Measurements from ENCODE around the gene OR8K5. TPM values are rescaled to one million over a fixed set of nuclear protein-coding genes. Genes with fewer than 3 reads are reported as not detected.

The OR8K5 gene, protein sequence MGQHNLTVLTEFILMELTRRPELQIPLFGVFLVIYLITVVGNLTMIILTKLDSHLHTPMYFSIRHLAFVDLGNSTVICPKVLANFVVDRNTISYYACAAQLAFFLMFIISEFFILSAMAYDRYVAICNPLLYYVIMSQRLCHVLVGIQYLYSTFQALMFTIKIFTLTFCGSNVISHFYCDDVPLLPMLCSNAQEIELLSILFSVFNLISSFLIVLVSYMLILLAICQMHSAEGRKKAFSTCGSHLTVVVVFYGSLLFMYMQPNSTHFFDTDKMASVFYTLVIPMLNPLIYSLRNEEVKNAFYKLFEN
- total RNA-seq: not detected
- not detected for polyA plus RNA-seq
- long read RNA-seq, donor 1: 0 reads
- long read RNA-seq, donor 2: 0 reads
- long read RNA-seq, donor 3: 0 reads

DNA sequence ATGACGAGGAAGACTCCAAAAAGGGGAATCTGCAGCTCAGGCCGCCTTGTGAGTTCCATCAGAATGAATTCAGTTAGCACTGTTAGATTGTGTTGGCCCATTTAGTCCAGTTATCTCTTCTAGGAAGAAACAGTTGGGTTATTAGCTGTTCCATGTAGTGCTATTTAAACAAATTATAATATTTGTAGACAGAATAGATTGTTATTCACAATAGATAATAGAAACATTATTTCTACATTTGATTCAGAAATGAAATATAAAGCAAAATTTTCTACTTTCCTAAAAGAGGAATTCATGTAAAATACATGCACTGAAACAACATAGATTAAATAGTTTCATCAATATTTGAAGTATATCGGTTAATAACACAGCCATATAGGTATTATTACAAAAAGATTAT, at the start of gene OR8K5:
Gene OR8K5 (minus strand): TSS at position 101 of the 400 bp plus-strand sequence. CDS start 0 bp downstream, at position 101.
- TF ChIP-seq POLR2A (IDR thresholded peaks at IDR 0.05): no peak
- TF ChIP-seq EP300 (IDR thresholded peaks at IDR 0.05): no peak
- TF ChIP-seq, protein P1, sequence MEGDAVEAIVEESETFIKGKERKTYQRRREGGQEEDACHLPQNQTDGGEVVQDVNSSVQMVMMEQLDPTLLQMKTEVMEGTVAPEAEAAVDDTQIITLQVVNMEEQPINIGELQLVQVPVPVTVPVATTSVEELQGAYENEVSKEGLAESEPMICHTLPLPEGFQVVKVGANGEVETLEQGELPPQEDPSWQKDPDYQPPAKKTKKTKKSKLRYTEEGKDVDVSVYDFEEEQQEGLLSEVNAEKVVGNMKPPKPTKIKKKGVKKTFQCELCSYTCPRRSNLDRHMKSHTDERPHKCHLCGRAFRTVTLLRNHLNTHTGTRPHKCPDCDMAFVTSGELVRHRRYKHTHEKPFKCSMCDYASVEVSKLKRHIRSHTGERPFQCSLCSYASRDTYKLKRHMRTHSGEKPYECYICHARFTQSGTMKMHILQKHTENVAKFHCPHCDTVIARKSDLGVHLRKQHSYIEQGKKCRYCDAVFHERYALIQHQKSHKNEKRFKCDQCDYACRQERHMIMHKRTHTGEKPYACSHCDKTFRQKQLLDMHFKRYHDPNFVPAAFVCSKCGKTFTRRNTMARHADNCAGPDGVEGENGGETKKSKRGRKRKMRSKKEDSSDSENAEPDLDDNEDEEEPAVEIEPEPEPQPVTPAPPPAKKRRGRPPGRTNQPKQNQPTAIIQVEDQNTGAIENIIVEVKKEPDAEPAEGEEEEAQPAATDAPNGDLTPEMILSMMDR (IDR thresholded peaks at IDR 0.05): no peak
- Histone ChIP-seq H3K9me3 (no peaks in the 10 kb centered on the region), H3K27ac (no peak within 1 kb of the TSS), H3K36me3 (no peaks in the 10 kb centered on the region), H3K27me3 (no peaks in the 10 kb centered on the region), H3K4me1 (ENCODE audit: insufficient read depth) (no peaks in the 10 kb centered on the region), H3K4me3 (no peak within 1 kb of the TSS)
- intact Hi-C loops (cut with DNase I): no loop called here
- 74 to 78% (median 77%) methylated on average over 3 of the region's 3 CpGs for WGBS, 3 donors
- DNase-seq: no peak

DNA sequence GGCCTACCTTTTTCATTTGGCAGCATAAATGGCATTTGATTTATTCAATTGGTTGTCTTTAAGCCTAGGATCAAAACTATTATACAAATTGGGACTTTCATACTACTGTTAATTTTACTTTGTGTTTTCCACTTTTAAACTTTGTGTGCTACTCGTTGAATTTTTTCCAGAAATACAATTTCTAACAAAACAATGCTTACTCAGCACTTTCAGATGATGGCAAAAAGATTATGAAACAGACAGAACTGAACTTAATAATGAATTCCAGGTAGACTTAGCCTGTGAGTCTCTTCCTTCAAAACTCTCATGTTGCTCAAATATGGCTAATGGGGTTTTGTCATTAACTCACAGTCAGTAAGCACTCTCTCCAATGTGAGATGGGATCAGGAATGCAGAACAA, 47.7 kb upstream of the OR8K5 start:
- 35 to 58% (median 37%) methylated on average over 1 of the region's 1 CpG for WGBS, 3 donors
- H3K9me3 ChIP-seq: no peaks in the 10 kb centered on the region
- intact Hi-C loops (cut with DNase I): no loop called here
- TF ChIP-seq, protein P1 (IDR thresholded peaks at IDR 0.05): no peak
- TF ChIP-seq POLR2A (IDR thresholded peaks at IDR 0.05): no peak
- no peak for TF ChIP-seq EP300 (IDR thresholded peaks at IDR 0.05)
- no peaks in the 10 kb centered on the region for H3K36me3 ChIP-seq
- no peak overlapping the region for H3K4me3 ChIP-seq
- no peaks in the 10 kb centered on the region for H3K4me1 ChIP-seq (ENCODE audit: insufficient read depth)
- H3K27ac ChIP-seq: no peak overlapping the region
- no peak for DNase-seq
- H3K27me3 ChIP-seq: no peaks in the 10 kb centered on the region

DNA sequence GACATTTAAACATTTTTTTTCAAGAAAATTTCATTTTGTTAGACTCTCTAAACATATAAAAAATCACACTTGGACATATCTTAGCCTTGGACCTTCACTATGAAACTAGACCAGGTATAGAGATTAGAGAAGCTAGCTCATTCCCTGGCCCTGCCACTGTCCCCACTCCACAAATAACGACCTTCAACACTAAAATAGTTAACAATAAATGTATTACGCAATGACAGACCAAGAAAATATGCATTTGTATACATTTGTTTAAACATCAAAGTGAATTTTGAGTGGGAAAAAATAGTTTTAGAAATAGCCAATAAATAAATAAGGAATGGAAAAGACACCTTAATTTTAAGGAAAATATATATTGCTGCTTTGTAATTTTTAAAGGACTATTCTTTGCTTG, 37.2 kb upstream of the OR8K5 start:
- TF ChIP-seq, protein P1 (IDR thresholded peaks at IDR 0.05): no peak
- TF ChIP-seq POLR2A (IDR thresholded peaks at IDR 0.05) (no peak), EP300 (IDR thresholded peaks at IDR 0.05) (no peak)
- intact Hi-C loops (cut with DNase I): no loop called here
- no peak overlapping the region for H3K27ac ChIP-seq
- WGBS, 3 donors: 52 to 62% (median 56%) methylated on average over 2 of the region's 2 CpGs
- no peaks in the 10 kb centered on the region for H3K27me3 ChIP-seq
- DNase-seq: no peak
- no peaks in the 10 kb centered on the region for H3K9me3 ChIP-seq
- no peaks in the 10 kb centered on the region for H3K36me3 ChIP-seq
- H3K4me3 ChIP-seq: no peak overlapping the region
- H3K4me1 ChIP-seq (ENCODE audit: insufficient read depth): no peaks in the 10 kb centered on the region

DNA sequence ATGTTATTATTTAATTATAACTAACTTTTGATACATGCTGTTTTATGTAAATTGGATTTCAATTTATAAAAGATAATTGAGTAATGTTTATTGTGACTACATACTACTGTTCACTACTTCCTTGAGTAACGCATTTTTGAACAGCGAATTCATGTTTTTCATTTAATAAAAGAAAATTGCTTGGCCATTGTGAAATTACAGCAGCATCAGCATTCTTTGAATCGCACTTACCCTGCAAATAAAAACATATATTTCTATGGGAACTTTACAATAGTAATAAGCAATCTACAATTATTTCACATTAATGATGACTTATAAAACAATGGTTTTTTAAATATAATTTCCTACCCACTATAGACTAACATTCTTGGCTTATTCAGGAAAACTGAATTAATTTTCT, 36.6 kb upstream of the OR8K5 start:
- TF ChIP-seq, protein P1 (IDR thresholded peaks at IDR 0.05): no peak
- TF ChIP-seq EP300 (IDR thresholded peaks at IDR 0.05) (no peak), POLR2A (IDR thresholded peaks at IDR 0.05) (no peak)
- Histone ChIP-seq H3K4me1 (ENCODE audit: insufficient read depth) (no peaks in the 10 kb centered on the region), H3K27me3 (no peaks in the 10 kb centered on the region), H3K36me3 (no peaks in the 10 kb centered on the region), H3K9me3 (no peaks in the 10 kb centered on the region), H3K4me3 (no peak overlapping the region), H3K27ac (no peak overlapping the region)
- intact Hi-C loops (cut with DNase I): no loop called here
- WGBS, 3 donors: 78 to 82% (median 81%) methylated on average over 3 of the region's 3 CpGs
- DNase-seq: no peak
